Measurements from ENCODE around the gene SBF2. TPM values are rescaled to one million over a fixed set of nuclear protein-coding genes. Genes with fewer than 3 reads are reported as not detected.

Gene SBF2
- total and polyA plus RNA-seq, 9 of the 15 experiments (the other 6 are each of a cell fraction or from before 2014, with no cell fraction given) = 0.80 to 9.5 (median 5.0) TPM

- Histone ChIP-seq H3K27me3 (ENCODE audit: control insufficient read depth in 2 of 2, insufficient read depth in 2 of 2, low read length in 2 of 2) (no peaks in the 10 kb centered on the region), H3K79me2 (ENCODE audit: control insufficient read depth, insufficient read depth, low read length) (no peaks in the 10 kb centered on the region), H3K4me2 (ENCODE audit: insufficient read depth, low read length) (no peak overlapping the region), H3K27ac (ENCODE audit: extremely low read depth, low read depth, low read length) (no peak overlapping the region), H3K4me1 (replicated peaks in 1 of 2; ENCODE audit: control insufficient read depth in 2 of 2, insufficient read depth in 2 of 2, low read length in 2 of 2) (peaks cover 0 to 5% of the 10 kb centered on the region in 2 experiments; a peak in 2 of 5 replicates), H2AFZ (ENCODE audit: low read depth, low read length) (no peak overlapping the region), H3K9ac (ENCODE audit: insufficient read depth in 1 of 2, low read depth in 2 of 2, low read length in 2 of 2) (no peak overlapping the region), H4K20me1 (replicated peaks; ENCODE audit: control insufficient read depth, insufficient read depth, low read length) (no peaks in the 10 kb centered on the region; the same call in 1 of the 2 replicates), H3K9me1 (ENCODE audit: control insufficient read depth, insufficient read depth, low read length) (no peaks in the 10 kb centered on the region), H3K9me3 (replicated peaks; ENCODE audit: control insufficient read depth, insufficient read depth, low read depth, low read length) (no peaks in the 10 kb centered on the region), H3K36me3 (ENCODE audit: control insufficient read depth, insufficient read depth, low read length) (no peaks in the 10 kb centered on the region), H3K4me3 (no peak overlapping the region)
- TF ChIP-seq CREBBP (IDR thresholded peaks at IDR 0.05; ENCODE audit: low read depth, low read length) = no peak
- TF ChIP-seq DIDO1 (tag; IDR thresholded peaks at IDR 0.05; ENCODE audit: low read depth) = no peak
- TF ChIP-seq BRCA1 (IDR thresholded peaks at IDR 0.05) = no peak
- TF ChIP-seq BRCA1 (CRISPR knock-in tag; IDR thresholded peaks at IDR 0.05) = no peak
- no peak for TF ChIP-seq NR1H2 (CRISPR knock-in tag; IDR thresholded peaks at IDR 0.05)
- TF ChIP-seq ARHGAP35 (IDR thresholded peaks at IDR 0.05; ENCODE audit: partially characterized antibody) = no peak
- TF ChIP-seq TBP (optimal IDR thresholded peaks at IDR 0.05; ENCODE audit: low read depth, low read length) = no peak
- no peak for TF ChIP-seq NRF1 (conservative IDR thresholded peaks at IDR 0.05 in 1 of 2, IDR thresholded peaks at IDR 0.05 in 1 of 2)
- no peak for TF ChIP-seq GMEB1 (CRISPR knock-in tag; IDR thresholded peaks at IDR 0.05)
- TF ChIP-seq ZSCAN32 (CRISPR knock-in tag; IDR thresholded peaks at IDR 0.05) = no peak
- no peak for TF ChIP-seq KHSRP (IDR thresholded peaks at IDR 0.05)
- no peak for TF ChIP-seq ZBTB34 (CRISPR knock-in tag; IDR thresholded peaks at IDR 0.05)
- 0% methylated on average over 6 of the region's 6 CpGs for WGBS (ENCODE audit: insufficient coverage, low coverage, missing lambda C conversion rate)
- no TSS peak for BruUV-seq (replicated peaks)
- DNase-seq (ENCODE audit: extremely low read depth in 1 of 4, low spot score in 3 of 4) (no peak), ATAC-seq (no peak), FAIRE-seq (no peak)
- ChIA-PET CTCF (ENCODE audit: low intra/inter-chr PET ratio) (no interaction called here), POLR2A (interaction anchor here (0.6 to 1.6 kb wide), 2 partner anchors 10 to 737 kb away, joined by 3 to 5 read pairs; no protein-coding TSS in a partner anchor)
- in situ Hi-C loops (cut with MboI) = no loop called here
- intact Hi-C loops (cut with micrococcal nuclease) = no loop called here
Observed at GRCh38 chr11:10325277-10326011, 31.4 kb upstream of the SBF2 start.
